Measurements from ENCODE around the gene SLC9A3. TPM values are rescaled to one million over a fixed set of nuclear protein-coding genes. Genes with fewer than 3 reads are reported as not detected.

SLC9A3 gene
- total RNA-seq, 1 experiment from 2014 or later, result 2.5 TPM

DNA sequence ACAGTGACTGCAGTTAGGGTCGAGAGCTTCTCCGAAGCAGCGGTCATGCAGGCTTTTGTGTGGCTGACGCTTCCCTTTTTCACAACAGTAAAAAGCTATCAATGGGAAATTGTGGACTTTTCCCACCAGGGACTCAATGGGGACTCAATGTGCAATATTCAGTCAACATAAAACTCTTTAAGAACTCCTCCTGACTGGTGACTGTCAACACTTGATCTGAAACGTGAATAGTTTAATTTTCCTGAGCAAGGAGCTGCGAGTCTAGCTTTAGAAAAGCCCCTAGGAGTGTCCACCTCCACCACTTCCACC, 52.5 kb downstream of the SLC9A3 start:
- no peaks in the 10 kb centered on the region for H3K27me3 ChIP-seq
- DNase-seq, result no peak
- no peaks in the 10 kb centered on the region for H3K36me3 ChIP-seq
- no peaks in the 10 kb centered on the region for H3K9me3 ChIP-seq (replicated peaks)
- H3K27ac ChIP-seq, result no peak overlapping the region
- H3K4me3 ChIP-seq, result no peak overlapping the region; the same call in 1 of the 2 replicates
- no peaks in the 10 kb centered on the region for H3K4me1 ChIP-seq

GRCh38 chr5:470961-471749, 53.1 kb downstream of the SLC9A3 start:
- Histone ChIP-seq H3K4me1 (no peaks in the 10 kb centered on the region), H3K36me3 (no peaks in the 10 kb centered on the region), H3K27ac (no peak overlapping the region), H3K4me3 (no peak overlapping the region), H3K9me3 (replicated peaks) (no peaks in the 10 kb centered on the region), H3K27me3 (no peaks in the 10 kb centered on the region)
- DNase-seq, result no peak

- Histone ChIP-seq H3K27me3 (no peaks in the 10 kb centered on the region), H3K4me3 (no peak overlapping the region), H3K9me3 (replicated peaks) (no peaks in the 10 kb centered on the region), H3K4me1 (no peaks in the 10 kb centered on the region), H3K36me3 (no peaks in the 10 kb centered on the region), H3K27ac (no peak overlapping the region)
- DNase-seq, result no peak
These were observed 54.3 kb downstream of the SLC9A3 start for GRCh38 chr5:469752-470483.

DNA sequence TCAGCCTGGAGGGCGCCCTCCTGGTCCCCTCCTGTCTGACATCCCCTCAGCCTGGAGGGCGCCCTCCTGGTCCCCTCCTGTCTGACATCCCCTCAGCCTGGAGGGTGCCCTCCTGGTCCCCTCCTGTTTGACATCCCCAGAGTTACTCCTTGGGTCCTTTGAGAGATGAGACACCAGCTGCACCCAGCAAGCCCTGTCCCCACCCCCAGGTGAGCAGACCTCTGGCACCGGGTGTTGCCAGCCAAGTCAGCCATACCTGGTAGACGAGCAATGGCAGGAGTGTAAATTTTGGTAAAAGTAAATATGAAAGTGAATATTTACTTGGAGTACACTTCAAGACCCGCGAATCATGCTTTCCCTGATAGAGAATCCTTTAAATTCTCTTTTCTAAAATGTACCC, 55.8 kb downstream of the SLC9A3 start:
- DNase-seq, result no peak
- Histone ChIP-seq H3K4me1 (no peaks in the 10 kb centered on the region), H3K27me3 (no peaks in the 10 kb centered on the region), H3K36me3 (no peaks in the 10 kb centered on the region), H3K27ac (no peak overlapping the region), H3K4me3 (no peak overlapping the region), H3K9me3 (replicated peaks) (no peaks in the 10 kb centered on the region)

DNA sequence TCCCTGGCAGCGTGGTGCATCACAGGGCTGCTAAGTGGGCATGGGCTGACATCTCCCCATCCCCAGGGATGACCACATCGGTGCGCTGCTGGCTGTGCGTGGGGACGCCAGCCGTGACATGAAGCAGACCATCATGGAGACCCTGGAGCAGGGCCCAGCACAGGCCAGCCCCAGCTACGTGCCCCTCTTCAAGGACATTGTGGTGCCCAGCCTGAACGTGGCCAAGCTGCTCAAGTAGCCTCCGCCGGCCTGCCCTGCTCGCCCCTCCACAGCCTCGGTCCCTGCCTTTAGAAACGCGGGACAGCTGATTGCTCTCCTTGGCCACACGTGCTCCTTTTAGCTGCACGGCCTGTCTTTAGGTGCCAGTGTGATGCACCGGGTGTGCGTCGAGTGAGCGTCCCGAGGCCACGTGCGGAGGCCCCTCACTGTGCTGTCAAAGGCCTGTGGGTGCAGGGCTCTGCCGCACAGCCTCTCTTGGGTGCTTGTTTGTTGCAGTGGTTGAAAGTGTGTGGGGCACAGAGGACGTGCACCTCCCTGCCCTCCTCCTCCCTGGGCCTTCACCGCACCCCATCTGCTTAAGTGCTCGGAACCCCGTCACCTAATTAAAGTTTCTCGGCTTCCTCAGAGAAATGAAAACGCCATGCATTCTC, 57.5 kb downstream of the SLC9A3 start:
- Histone ChIP-seq H3K36me3 (no peaks in the 10 kb centered on the region), H3K4me3 (no peak overlapping the region)
- no peak for DNase-seq

GRCh38 chr5:465591-466403, 58.5 kb downstream of the SLC9A3 start:
- no peak overlapping the region for H3K4me3 ChIP-seq
- H3K9me3 ChIP-seq (replicated peaks), result no peaks in the 10 kb centered on the region
- no peaks in the 10 kb centered on the region for H3K4me1 ChIP-seq
- no peak for DNase-seq
- no peaks in the 10 kb centered on the region for H3K27me3 ChIP-seq
- no peaks in the 10 kb centered on the region for H3K36me3 ChIP-seq
- H3K27ac ChIP-seq, result no peak overlapping the region

More for the DNA sequence above, 57.5 kb downstream of the SLC9A3 start:
- H3K27me3 ChIP-seq, result no peaks in the 10 kb centered on the region
- H3K4me1 ChIP-seq, result no peaks in the 10 kb centered on the region
- H3K9me3 ChIP-seq (replicated peaks), result no peaks in the 10 kb centered on the region
- H3K27ac ChIP-seq, result no peak overlapping the region

DNA sequence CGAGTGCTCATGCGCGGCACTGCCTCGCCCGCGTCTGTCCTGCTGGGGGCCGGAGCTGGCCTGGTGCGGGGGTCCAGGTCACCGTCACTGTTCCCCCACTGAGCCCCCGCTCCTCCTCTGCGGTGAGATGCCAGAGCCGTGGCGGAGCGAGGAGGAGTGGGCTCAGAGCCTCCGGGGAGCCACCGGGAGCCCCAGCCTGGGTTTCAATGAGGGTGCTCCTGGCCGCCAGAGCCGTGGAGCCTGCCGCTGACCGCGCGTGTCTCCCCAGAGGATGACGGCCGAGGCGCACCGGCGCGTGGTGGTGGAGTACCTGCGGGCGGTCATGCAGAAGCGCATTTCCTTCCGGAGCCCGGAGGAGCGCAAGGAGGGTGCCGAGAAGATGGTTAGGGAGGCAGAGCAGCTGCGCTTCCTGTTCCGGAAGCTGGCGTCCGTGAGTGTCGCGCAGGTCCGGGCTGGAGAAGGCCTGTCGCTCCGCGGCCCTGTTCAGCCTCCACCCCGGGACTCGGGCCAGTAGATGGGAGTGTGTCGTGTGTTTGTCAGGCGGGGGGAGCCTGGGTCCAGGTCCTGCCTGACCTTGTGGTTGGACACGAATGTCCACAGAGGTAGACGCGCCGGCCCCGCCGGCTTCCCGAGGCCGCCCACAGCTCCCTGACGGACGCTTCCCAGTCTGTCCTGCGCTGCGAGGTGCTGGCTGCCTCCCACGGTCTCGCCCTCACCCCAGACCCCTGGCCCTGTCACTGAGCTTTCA, 59.2 kb downstream of the SLC9A3 start:
- DNase-seq, result no peak
- Histone ChIP-seq H3K9me3 (replicated peaks) (no peaks in the 10 kb centered on the region), H3K4me1 (no peaks in the 10 kb centered on the region), H3K4me3 (no peak overlapping the region), H3K27ac (no peak overlapping the region), H3K27me3 (no peaks in the 10 kb centered on the region), H3K36me3 (no peaks in the 10 kb centered on the region)

- no peaks in the 10 kb centered on the region for H3K9me3 ChIP-seq (replicated peaks)
- no peak overlapping the region for H3K4me3 ChIP-seq
- no peaks in the 10 kb centered on the region for H3K4me1 ChIP-seq
- H3K36me3 ChIP-seq, result no peaks in the 10 kb centered on the region
- no peak for DNase-seq
- no peaks in the 10 kb centered on the region for H3K27me3 ChIP-seq
- no peak overlapping the region for H3K27ac ChIP-seq
These were observed 59.8 kb downstream of the SLC9A3 start for GRCh38 chr5:464446-464842.

- no peaks in the 10 kb centered on the region for H3K27me3 ChIP-seq
- DNase-seq, result no peak
- H3K27ac ChIP-seq, result no peak overlapping the region
- no peaks in the 10 kb centered on the region for H3K36me3 ChIP-seq
- H3K9me3 ChIP-seq (replicated peaks), result no peaks in the 10 kb centered on the region
- H3K4me3 ChIP-seq, result no peak overlapping the region
- no peaks in the 10 kb centered on the region for H3K4me1 ChIP-seq
These were observed 60.3 kb downstream of the SLC9A3 start for GRCh38 chr5:463952-464351.

DNA sequence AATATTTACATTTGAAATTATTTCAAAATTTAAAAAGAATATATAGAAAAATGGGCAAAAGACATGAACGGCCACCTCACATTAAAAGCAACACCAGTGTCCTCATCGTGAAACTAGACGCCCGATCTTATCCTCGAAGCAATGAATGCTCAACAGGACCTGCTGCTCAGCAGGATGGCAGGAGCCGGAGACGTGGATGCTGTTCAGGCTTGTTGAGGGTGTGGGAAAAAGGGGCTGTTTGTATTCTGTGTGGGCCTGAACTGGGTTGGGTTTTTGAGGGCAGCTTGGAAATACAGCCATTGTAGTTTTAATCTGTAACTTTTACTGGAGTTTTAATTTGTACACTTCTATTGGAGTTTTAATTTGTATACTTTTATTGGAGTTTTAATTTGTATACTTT, 60.9 kb downstream of the SLC9A3 start:
- Histone ChIP-seq H3K36me3 (no peaks in the 10 kb centered on the region), H3K27me3 (no peaks in the 10 kb centered on the region)

DNA sequence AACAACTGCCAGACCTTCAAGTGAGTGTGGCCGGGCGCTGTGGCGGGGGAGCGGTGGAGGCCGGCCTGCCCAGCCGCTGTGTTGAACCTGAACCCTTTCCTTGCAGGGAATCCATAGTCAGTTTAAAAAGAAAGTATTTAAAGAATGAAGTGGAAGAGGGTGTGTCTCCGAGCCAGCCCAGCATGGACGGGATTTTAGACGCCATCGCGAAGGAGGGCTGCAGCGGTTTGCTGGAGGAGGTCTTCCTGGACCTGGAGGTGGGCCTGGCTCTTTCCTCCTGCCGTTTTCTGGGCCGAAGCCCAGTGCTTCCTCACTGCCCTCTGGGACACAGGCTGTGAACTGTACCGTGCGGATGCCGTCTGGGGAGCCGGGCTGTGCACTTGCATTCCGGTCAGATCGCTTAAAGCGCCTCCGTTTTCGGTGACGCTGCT, 62.2 kb downstream of the SLC9A3 start:
- Histone ChIP-seq H3K27me3 (no peaks in the 10 kb centered on the region), H3K36me3 (no peaks in the 10 kb centered on the region; the same call in 1 of the 2 replicates), H3K4me1 (no peaks in the 10 kb centered on the region), H3K27ac (no peak overlapping the region), H3K4me3 (no peak overlapping the region), H3K9me3 (replicated peaks) (no peaks in the 10 kb centered on the region)
- DNase-seq, result no peak

More for the DNA sequence above, 60.9 kb downstream of the SLC9A3 start:
- H3K4me3 ChIP-seq, result no peak overlapping the region
- DNase-seq, result no peak
- H3K9me3 ChIP-seq (replicated peaks), result no peaks in the 10 kb centered on the region
- H3K4me1 ChIP-seq, result no peaks in the 10 kb centered on the region
- no peak overlapping the region for H3K27ac ChIP-seq

DNA sequence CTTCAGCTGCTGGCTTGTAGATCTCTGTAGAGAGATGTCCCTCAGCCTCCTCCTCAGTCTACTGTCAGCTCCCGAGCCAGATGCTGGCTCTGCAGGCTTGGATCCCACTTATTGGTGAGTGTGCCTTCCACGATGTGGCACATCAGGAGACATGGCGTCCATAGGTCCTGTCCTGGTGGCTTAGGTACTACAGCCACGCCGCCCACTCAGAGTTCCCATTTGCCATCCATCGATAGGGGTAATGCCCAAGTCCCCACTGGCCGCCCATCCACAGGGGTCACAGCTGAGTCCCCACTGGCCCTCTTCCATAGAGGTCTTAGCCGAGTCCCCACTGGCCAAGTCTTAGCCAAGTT, 64.0 kb downstream of the SLC9A3 start:
- Histone ChIP-seq H3K27me3 (no peaks in the 10 kb centered on the region), H3K27ac (no peak overlapping the region), H3K4me1 (no peaks in the 10 kb centered on the region), H3K4me3 (no peak overlapping the region), H3K9me3 (replicated peaks) (no peaks in the 10 kb centered on the region), H3K36me3 (no peaks in the 10 kb centered on the region; the same call in 1 of the 2 replicates)
- no peak for DNase-seq

DNA sequence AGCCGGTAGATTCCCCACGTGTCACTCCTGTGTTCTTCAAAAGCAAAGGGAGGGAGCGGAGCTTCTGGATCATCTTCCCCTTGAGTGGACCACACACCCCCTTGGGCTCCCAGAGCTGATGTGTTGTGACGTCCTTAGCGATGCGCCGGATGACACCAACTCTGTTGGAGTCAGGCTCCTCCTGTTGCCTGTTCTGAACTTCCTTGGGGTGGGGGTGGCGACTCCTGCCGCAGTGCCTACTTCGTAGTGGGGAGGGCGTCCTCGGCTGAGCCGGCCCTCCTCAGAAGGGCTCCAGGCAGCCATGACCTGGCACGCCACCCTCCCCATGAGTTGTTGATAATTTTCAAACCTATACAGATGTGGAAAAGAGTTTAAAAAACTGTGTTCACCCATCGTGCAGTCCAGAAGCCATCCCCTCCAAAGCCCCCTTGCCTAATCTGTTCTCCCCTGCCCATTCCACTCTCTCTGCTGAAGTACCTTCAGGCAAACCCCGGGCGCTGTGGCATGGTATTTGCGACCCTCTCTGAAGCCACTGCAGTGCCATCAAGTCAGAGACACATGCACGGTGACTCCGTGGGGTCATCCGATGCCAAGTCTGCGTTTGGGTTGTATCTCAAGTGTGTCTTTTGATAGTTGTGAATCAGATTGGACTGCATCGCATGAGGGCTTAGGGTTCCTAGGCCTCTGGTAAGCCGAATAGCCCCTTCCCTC, 64.5 kb downstream of the SLC9A3 start:
- no peaks in the 10 kb centered on the region; the same call in 1 of the 2 replicates for H3K36me3 ChIP-seq

More for the DNA sequence above, 64.5 kb downstream of the SLC9A3 start:
- Histone ChIP-seq H3K27me3 (no peaks in the 10 kb centered on the region), H3K4me3 (no peak overlapping the region), H3K4me1 (no peaks in the 10 kb centered on the region), H3K9me3 (replicated peaks) (no peaks in the 10 kb centered on the region), H3K27ac (no peak overlapping the region)
- DNase-seq, result no peak

Measured in SJCRH30 (cell line).